Raji (cell line): ENCODE data around the gene COX7B.

Experiments used
- POLR2A ChIP-seq: IDR thresholded peaks from 2 replicates; pipeline ENCODE4 v1.6.1; 2011; ENCODE audit warnings: low read depth, low read length, control low read depth; ENCODE audit not compliant: insufficient read depth

The COX7B gene

DNA sequence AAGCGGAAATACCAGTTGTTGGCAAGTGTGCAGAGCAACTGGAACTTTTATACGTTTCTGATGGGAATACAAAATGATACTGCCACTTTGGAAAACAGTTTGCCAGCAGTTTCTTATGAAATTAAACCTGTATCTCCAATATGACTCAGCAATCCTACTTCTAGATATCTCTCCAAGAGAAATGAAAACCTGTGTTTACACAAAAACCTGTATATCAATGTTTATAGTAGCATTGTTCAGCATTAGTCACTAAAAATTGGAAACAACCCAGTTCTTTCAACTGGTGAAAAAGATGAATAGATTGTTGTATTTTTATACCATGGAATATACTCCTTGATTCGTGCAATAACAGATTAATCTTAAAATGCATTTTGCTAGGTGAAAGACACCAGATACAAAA, 38.0 kb downstream of the COX7B start:
- TF ChIP-seq POLR2A: no peak

- TF ChIP-seq POLR2A: no peak
Measured at GRCh38 chrX:77938083-77938680, 38.9 kb downstream of the COX7B start.

- TF ChIP-seq POLR2A: no peak
Measured at GRCh38 chrX:77945910-77946545, 46.8 kb downstream of the COX7B start.

DNA sequence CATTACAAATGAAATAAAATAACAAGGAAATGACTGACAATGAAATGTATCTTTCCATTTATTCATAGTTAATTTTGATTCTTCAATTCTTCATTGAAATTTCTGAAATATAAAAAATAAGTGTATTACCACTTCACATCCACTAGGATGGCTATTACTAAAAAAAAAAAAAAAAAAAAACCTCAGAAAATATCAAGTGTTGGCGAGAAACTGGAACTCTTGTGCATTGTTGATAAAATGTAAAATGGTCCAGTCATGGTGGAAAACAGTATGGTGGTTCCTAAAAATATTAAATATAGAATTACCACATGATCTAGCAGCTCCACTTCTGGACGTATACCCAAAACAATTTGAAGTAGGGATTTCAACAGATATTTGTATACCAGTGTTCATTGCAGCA, 47.3 kb downstream of the COX7B start:
- no peak for TF ChIP-seq POLR2A

GRCh38 chrX:77949840-77950239, 50.6 kb downstream of the COX7B start:
- TF ChIP-seq POLR2A: no peak

DNA sequence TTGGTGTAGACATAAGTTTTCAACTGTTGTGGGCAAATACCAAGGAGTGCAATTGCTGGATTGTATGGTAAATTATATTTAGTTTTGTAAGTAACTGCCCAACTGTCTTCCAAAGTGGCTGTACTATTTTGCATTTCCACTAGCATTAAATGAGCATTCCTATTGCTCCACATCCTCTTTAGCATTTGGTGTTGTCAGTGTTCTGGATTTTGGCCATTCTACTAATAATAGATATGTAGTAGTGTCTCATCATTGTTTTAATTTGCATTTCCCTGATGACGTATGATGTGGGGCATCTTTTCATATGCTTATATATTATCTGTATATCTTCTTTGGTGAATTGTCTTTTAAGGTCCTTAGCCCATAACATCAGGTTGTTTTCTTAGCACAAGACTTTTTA, 52.9 kb downstream of the COX7B start:
- TF ChIP-seq POLR2A: no peak

- TF ChIP-seq POLR2A: no peak
Measured at GRCh38 chrX:77953302-77953701, 54.0 kb downstream of the COX7B start.

DNA sequence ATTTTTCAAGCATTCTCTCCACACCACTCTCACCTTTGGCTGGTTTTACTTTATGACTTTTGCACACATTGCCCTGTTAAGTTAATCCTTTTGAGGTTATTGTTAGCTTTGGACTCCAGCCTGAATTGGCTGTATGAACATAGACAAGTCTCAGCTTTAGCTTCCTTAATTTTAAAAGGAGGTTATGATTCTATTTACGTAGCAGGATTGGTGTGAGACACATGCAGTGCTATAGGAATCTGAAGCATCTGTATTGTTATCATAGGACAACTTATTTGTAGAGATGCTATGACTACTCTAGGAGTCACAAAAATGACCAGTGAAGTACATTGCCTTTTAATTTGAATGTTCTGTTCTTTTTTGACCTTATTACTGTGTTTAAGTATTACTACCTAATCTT, 54.4 kb downstream of the COX7B start:
- no peak for TF ChIP-seq POLR2A
